GF-D8 (cell line): ENCODE measurements around the gene NT5C2.

Source experiments
- DNase-seq: peaks from one replicate; lab custom pipeline; 2025; lab: John Stamatoyannopoulos, UW

Gene NT5C2

GRCh38 chr10:103123282-103124024 is 69.6 kb downstream of the NT5C2 start:
- DNase-seq = no peak

GRCh38 chr10:103120977-103121735 is 71.9 kb downstream of the NT5C2 start:
- DNase-seq = no peak

- no peak for DNase-seq
Observed at GRCh38 chr10:103120546-103120945, 72.5 kb downstream of the NT5C2 start.

DNA sequence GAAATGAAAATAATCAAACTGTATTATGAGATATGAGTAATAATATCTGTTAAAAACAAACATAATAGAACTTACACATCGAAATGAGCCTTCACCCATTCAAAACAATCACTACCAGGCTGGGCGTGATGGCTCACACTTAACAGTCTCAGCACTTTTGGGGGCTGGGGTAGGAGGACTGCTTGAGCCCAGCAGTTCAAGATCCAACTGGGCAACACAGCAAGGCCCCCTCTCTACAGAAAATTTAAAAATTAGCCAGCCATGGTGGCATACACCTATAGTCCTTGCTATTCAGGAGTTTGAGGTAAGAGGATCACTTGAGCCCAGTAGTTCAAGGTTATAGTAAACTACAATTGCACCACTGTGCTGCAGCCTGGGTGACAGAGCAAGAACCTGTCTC is 75.8 kb downstream of the NT5C2 start:
- DNase-seq = no peak

DNA sequence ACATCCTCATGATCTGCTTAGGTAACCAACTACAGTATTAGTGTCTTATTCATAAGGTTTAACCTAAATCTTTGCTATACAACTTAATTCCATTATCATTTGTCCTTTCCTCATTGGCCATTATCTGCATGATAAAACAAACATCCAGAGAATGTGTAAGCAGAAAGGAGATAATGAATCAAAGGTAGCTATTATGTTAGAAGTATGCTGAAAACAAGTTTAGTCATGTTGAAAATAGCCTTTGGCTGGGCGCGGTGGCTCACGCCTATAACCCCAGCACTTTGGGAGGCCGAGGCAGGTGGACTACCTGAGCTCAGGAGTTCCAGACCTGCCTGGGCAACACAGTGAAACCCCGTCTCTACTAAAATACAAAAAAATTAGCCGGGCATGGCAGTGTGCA is 78.2 kb downstream of the NT5C2 start:
- DNase-seq = no peak

GRCh38 chr10:103111918-103112877 is 80.9 kb downstream of the NT5C2 start:
- no peak for DNase-seq

DNA sequence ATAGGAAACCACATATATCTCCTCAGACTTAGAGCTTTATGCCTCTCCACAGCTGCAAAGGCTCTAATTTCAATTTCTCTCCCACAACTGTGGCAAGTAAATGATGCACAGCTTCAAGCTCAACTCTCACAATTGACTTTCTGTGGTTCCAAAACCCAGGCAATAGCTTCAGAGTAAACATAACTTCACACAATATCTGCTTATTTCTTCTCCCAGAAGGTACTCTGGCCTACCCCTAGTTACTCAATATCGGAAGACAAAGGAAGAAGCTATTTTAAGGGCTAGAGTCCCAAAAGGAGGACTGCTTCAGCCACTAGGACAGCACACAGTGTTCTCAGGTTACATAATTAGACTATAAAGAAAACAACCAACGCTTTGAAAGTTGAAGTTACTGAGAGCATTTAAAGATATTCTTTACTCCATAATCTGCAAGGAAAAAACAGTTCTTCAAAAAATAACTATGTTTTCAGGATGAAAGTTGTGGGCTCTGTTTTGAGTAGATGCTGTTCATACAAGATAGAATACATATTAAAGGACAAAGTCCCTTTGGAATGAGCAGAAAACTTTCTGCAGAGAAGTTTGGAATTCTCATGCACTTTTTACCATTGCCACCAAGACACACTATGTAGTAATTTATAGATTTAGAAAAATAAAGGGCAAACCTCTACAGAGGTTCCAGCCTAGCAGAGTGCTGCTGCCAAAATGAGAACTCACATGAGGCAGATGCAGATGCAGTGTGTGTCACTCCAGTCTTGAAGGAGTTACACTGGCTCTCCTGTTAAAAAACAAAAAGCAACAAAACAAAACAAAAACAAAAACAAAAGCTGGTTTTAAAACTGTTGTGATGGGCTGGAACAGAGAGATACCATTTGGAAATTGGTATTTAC is 81.8 kb downstream of the NT5C2 start:
- DNase-seq = no peak

- DNase-seq = no peak
Observed at GRCh38 chr10:103110407-103110806, 82.7 kb downstream of the NT5C2 start.

- no peak for DNase-seq
Observed at GRCh38 chr10:103109821-103110220, 83.3 kb downstream of the NT5C2 start.

GRCh38 chr10:103106539-103106938 is 86.5 kb downstream of the NT5C2 start:
- DNase-seq = no peak

GRCh38 chr10:103105462-103105861 is 87.6 kb downstream of the NT5C2 start:
- no peak for DNase-seq

GRCh38 chr10:103104721-103105120 is 88.4 kb downstream of the NT5C2 start:
- no peak for DNase-seq

DNA sequence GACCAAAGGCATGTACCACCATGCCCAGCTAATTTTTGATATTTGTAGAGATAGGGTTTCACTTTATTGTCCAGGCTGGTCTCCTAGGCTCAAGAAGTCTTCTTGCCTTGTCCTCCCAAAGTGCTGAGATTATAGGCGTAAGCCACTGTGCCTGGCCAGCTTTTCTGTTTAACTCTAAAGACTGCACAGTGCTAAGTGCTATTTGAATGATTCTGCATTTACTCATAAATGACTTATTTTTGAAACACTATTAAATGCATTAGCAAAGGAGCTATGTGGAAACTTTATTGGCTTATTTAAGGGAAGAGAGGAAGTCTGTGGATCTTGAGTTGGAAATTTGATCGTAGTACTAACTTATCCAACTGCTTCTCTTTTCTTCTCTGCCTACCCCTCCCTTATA is 89.1 kb downstream of the NT5C2 start:
- no peak for DNase-seq

GRCh38 chr10:103102195-103102594 is 90.9 kb downstream of the NT5C2 start:
- DNase-seq = no peak

DNA sequence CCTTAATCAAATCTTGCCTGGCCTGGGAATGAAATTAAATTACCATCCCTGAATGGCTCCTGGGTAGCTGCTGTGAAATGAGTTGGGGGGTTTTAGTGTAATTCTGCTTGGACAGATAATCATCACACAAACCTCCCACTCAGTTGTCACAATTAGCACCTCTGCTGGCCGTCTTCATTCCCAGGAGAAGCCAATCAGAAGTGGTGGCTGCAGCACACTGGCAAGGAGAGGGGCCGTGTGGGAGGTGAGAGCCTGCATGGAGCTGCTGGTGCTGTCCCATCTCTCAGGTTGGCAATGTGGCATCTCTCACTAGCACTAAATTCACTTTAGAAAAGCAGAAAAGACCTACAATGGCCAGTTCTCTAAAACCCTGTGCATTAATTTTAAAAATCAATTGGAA is 92.5 kb downstream of the NT5C2 start:
- no peak for DNase-seq

DNA sequence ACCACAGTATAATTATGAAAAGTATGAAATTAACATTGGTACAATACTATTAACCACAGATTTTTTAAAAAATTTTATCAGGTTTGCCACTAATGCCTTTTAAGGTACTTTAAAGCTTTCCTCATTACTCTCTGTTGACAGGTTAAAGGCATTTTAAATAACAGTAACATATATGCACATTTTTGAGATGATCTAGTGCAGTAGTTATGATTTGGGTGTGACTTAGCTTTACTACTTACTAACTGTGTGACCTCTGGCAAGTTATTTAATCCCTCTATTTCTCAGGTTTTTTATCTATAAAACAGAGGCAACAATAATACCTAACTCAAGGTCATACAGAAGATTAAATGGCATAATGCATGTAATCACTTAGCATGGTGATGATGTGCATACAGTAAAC is 94.8 kb downstream of the NT5C2 start:
- no peak for DNase-seq

GRCh38 chr10:103096130-103096529 is 96.9 kb downstream of the NT5C2 start:
- DNase-seq = no peak

DNA sequence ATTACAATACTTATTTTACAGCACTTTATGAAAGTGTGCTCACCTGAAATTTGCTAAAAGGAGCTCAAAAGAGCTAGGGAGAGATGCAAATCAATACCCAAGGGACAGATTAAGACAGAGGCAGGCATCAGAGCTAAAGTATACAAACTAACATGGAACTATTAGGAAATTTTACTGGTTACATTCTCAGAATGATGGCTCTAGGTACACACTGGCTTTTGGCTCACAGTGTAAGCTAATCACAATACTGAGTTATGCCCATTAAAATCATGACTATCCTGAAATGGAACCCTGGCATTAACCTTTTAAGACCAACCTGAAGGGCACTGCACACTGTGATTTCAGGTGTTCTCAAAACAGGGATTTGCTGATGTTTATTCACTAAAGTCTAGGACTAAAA is 98.1 kb downstream of the NT5C2 start:
- DNase-seq = no peak

- no peak for DNase-seq
Observed at GRCh38 chr10:103090911-103091310, 102.2 kb downstream of the NT5C2 start.

- DNase-seq = no peak
Observed at GRCh38 chr10:103089493-103089892, 103.6 kb downstream of the NT5C2 start.

DNA sequence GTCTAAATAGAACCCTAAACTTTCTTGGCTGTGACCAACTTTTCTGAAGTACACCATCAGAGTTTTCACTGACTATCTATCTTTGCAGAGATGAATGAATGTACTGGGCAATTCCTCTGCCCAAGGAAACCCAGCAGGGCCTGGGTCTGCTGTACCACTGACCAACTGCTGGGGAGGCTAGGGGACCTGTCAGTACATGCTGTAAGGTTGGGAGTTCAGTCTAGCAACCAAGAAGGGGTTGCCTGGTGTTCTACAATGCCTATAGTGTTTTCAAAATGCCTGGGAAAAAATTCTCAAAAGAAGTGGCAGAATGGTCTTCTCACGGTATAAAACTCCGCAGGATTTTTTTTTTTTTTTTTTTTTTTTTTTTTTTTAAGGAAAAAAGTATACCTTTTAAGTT is 106.3 kb downstream of the NT5C2 start:
- no peak for DNase-seq
